CD4-positive, alpha-beta T cell treated with Interleukin-4 for 4 hours (primary cell): ENCODE results near the gene CDC42BPA.
"Not testable (repeated sequence)": the region's sequence is repeated elsewhere in the genome, so short reads cannot be mapped to it uniquely, and the experiment has no call there.

ENCODE experiments used
- DNase-seq: peaks from one replicate; pipeline ENCODE4 v3.0.0-alpha.2; 2020

CDC42BPA gene

GRCh38 chr1:226975259-226976250, 342.7 kb downstream of the CDC42BPA start:
- no peak for DNase-seq

- no peak for DNase-seq
These were observed 343.6 kb downstream of the CDC42BPA start for GRCh38 chr1:226974544-226975258.

DNA sequence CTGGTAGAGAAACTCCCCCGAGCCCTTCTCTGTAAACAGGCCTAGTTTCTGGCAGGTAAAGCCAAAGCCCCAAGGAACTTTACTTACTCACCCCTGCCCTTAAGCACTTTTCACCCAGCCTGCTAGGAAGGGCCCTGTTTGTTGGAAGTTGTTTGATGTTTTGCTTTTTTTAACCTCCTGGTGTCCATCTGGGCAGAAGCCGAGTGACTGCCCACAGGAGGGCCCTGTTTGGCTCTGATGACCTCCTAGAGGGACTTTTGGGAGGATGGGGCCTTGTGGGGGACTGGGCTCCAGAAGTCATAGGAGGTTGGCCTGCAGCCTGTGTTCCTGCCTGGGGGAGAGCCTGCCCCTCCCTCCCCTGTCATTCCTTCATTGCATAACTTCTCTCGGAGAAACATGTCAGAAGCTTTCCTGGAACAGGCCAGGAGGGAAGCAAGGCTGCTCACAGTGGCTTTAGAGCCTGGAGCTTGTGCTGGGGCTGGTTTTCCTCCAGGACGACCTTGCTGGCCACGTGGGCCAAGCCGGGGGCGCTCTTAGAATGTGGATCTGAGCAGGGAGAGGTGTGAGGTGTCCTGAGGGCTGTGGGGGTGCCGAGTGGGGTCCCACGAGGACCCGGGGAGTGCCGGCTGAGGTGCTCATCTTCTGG, 344.3 kb downstream of the CDC42BPA start:
- no peak for DNase-seq

DNA sequence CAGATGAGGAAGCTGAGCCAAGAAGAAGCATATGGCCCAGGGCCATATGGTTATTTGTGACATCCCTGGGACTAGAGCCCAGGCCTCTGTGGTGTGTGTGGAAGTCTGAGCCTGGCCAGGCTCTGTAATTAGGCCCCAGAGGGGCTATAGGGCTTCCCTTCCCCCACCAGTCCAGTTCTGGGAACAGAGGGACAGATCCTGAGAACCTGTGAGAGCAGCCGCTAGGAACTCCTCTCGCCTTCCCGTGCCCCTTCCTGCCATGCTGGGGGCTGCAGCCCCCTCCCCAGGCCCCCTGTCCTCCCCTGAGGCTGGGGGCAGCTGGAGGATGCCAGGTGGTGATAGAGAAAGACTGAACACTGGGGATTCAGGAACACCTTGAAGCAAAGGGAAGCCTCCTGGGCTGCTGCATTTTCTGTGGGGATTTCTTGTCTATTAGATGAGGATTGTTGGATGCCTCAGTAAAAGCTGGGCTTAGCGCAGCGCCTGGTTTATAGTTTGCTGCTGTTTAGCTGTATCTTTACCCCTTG, 344.9 kb downstream of the CDC42BPA start:
- DNase-seq = no peak

DNA sequence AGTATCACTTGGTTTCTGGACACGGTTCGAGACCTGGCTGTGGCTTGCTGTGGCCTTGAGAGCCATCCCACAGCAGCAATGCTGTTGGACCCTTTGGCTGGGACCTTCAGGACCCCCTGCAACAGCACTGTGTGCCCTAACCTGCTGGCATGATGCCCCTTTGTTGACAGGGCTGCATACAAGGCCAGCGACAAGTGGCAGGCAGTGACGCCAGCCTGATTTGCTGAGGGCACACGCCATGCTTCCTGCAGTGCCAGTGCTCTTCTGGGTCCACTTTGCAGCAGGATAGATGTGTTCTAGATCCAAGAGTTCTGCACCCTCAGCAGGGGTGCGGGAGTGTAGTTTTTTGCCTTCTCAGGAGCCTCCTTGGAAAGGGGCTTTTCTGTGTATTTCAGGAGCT, 345.4 kb downstream of the CDC42BPA start:
- no peak for DNase-seq

DNA sequence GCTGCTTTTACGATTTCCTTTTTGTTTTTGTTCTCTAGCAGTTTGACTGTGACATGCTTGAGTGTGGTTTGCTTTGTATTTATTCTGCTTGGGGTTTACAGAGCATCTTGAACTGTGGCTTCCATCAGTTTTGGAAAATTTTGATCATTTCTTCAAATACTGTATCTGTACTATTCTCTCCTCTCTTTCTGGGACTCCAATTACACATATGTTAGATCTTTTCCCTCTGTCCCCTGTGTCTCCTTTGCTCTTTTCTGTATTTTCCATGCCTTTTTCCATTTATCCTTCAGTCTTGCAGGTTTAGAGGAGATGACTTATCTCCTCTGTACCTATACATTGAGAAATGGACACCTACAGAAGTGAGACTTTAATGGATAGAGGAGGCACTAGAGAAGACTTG, 346.5 kb downstream of the CDC42BPA start:
- DNase-seq = no peak

DNA sequence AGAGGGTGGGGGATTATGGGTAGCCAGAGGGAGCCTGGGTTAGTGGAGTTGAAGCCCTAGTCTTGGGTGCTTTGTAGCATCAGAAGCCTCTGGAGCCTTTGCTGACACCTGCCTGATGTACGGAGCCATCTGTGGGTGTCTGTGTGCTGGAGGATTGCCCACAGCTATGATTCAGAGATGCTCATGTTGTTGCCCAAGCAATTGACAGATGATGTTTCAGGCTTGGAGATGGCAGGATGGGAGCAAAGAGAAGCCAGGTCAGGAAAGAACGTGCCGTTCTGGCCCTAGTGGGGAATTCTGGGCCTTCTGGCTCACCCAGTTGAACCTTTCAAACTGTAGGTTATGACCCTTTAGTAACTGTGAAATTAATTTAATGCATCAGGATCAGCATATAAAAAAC, 350.6 kb downstream of the CDC42BPA start:
- DNase-seq = no peak

GRCh38 chr1:226966683-226967082, 351.6 kb downstream of the CDC42BPA start:
- no peak for DNase-seq

- DNase-seq = no peak
These were observed 352.5 kb downstream of the CDC42BPA start for GRCh38 chr1:226965581-226966440.

DNA sequence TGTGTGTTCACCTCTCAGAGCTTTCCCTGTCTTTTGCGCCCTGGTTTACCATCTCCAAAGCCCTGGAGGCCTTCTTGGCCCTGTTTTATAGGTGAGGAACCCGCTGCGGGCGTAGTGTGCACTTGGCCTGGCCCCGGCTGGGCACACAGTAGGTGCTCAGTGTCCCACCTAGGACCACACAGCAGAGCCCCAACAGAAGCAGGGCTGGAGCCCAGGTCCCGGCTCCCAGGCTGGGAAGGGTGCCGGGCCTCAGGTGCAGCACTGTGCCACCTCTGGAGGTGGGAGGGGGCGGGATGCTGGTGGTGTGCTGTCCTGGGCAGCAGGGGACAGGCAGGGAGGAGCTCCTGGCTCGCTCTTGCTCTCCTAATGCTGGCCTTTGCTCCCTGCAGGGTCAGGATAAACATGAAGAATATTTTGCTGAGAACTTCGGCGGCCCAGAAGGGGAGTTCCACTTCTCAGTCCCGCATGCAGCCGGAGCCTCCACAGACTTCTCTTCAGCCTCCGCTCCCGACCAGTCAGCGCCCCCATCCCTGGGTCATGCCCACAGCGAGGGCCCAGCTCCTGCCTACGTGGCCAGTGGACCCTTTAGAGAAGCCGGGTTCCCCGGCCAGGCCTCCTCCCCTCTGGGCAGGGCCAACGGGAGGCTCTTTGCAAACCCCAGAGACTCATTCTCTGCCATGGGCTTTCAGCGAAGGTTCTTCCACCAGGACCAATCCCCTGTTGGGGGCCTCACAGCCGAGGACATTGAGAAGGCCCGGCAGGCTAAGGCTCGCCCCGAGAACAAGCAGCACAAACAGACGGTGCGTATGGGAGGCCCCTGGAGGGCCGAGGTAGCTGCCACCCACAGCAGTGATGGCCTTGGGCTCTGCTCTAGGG, 353.4 kb downstream of the CDC42BPA start:
- DNase-seq = no peak

DNA sequence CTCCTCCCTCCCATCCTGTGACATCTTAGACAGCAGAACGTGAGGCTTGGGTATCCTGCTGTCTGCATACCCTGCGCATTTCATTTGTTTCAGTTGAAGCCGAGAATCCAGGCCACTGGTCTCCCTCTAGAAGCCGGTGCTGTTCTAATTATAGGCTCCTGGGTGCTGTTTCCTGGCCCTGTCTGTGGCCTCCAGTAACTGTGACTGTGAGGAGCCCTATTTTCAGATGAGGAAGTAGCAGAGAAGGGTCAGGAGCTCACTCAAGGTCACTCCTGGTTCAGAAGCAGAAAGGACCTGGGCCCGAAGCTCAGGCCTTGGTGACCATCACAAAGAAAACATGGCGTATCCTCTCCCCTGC, 354.2 kb downstream of the CDC42BPA start:
- no peak for DNase-seq

DNA sequence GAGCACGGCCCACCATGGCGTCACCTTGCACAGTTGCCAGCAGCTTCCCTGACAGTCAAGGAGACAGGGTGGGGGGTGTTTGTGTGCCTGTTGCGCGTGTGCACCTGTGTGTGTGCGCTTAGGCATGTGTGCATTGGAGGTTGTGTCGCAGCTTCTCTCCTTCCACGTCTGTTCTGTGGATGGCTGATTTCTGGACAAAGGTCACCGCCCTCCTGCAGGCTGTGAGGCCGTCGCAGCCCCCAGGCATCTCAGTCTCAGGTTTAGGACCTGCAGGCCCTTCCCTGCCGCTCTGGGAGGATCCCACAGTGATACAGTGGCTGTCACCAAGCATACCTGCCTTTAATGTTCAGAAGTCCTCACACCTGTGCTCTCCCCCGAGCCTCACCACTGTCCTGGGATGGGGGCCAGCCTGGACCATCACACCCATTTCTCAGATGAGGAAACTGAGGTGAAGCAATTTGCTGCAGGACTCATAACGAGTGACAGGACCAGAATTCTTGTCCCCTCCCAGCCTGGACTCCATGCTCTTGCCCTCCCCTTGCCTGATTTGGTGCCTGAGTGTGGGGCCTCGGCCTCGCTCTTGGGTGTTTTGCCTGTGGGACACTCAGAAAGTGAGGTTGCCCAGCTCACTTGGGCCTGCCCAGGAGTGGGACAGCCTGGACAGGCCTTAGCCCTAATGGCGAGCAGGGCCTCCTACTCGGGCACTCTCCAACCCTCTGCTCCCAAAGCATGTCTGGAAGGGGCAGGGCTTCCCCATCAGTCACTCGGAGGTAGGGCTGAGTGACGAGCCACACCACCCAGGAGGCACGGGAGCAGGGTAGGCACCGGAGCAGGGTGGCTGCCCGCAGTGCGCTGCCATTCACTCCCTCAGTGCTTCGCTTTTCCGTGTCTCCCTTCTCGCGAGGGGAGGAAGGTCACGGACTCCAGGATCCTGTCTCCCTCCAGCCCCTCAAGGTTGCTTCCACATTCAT, 355.6 kb downstream of the CDC42BPA start:
- DNase-seq = no peak

DNA sequence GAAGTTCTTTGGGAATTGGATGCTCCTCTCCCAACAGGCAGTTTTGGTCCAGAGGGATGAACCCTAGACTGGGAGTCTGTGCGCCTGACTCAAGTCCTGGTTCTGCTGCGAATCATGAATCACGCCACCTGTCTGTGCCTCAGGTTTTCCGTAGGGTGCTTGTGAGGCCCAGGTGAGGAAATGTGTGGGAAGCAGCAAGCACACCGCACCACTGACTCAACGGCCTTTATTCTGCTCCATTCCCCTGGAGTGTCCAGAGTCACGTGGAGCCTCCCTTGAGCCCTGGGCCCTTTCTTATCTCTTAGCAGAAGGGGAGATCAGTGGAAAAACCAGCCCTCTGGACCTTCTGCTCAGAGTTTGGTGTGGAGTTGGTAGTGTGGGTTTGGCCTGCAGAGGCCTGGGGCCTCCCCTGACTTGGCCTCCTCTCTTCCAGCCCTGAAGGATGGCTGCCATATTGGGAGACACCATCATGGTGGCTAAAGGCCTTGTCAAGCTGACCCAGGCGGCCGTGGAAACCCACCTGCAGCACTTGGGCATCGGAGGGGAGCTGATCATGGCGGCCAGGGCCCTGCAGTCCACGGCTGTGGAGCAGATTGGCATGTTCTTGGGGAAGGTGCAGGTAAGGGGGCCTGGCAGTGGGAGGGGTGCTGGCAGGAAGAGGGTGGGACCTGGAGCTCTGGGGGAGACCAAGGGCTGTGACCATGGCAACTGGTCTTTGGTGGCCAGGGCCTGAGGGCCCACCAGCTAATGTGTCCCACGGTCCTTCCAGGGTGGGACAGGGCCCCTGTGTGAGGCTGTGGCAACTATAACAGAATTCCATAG, 357.1 kb downstream of the CDC42BPA start:
- DNase-seq = no peak

- no peak for DNase-seq
These were observed 358.0 kb downstream of the CDC42BPA start for GRCh38 chr1:226960256-226960655.

GRCh38 chr1:226958300-226958699, 360.0 kb downstream of the CDC42BPA start:
- DNase-seq = no peak

DNA sequence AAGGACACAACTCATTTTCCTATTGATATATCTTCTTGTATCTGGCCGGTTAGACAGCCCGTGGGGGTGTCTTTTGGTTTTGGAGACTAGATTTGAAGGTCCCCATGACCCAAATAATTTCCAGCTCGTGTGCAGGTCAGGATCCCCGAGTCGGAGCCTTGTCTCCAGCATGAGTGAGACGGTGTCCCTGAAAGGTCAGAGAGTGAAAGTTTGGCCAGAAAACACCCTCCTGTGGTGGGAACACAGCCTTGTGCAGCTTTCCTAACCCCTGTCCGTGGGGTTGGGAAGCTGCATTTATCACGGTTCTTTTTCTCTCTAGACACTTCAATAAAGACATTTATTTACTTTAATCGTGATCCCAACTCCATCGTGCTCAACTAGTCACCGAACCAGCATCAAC, 360.6 kb downstream of the CDC42BPA start:
- DNase-seq = no peak

- DNase-seq = no peak
These were observed 361.2 kb downstream of the CDC42BPA start for GRCh38 chr1:226956942-226957713.

DNA sequence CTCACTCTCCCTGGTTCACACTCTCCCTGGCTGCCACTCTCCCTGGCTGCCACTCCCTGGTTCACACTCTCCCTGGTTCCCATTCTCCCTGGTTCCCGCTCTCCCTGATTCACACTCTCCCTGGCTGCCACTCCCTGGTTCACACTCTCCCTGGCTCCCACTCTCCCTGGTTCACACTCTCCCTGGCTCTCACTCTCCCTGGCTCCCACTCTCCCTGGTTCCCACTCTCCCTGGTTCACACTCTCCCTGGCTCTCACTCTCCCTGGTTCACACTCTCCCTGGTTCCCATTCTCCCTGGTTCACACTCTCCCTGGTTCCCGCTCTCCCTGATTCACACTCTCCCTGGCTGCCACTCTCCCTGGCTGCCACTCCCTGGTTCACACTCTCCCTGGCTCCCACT, 362.4 kb downstream of the CDC42BPA start:
- DNase-seq = not testable (repeated sequence)
